Uterus (tissue), 4 donors: ENCODE results near the gene TLCD3B. TPM values are rescaled to one million over a fixed set of nuclear protein-coding genes. Genes with fewer than 3 reads are reported as not detected.

Experiments used
- DNase-seq, 2 donors: peaks; one replicate each; pipeline ENCODE4 v3.0.0-alpha.2; 2019 to 2020
- H3K27ac ChIP-seq, 2 donors: fragments of 200-600 bp; sonication (generic); 1 replicate in 1 of 2; 2 replicates in 1 of 2; pipeline ENCODE4 v1.5.1; 2016 to 2018
- H3K27me3 ChIP-seq, 2 donors: fragments of 200-600 bp; sonication (generic); one replicate each; pipeline ENCODE4 v1.5.1; 2018 to 2019; ENCODE audit warnings: control low read depth in 1 of 2
- H3K36me3 ChIP-seq, 2 donors: fragments of 200-600 bp; sonication (generic); one replicate each; pipeline ENCODE4 v1.5.1; 2019; ENCODE audit warnings: control low read depth in 1 of 2
- H3K4me1 ChIP-seq, 2 donors: fragments of 200-600 bp; sonication (generic); one replicate each; pipeline ENCODE4 v1.5.1; 2018 to 2019; ENCODE audit warnings: control low read depth in 1 of 2
- H3K4me3 ChIP-seq, 2 donors: fragments of 200-600 bp; sonication (generic); 1 replicate in 1 of 2; 2 replicates in 1 of 2; pipeline ENCODE4 v1.5.1; 2018 to 2019; ENCODE audit warnings: mild to moderate bottlenecking in 1 of 2
- H3K9me3 ChIP-seq, 2 donors: fragments of 200-600 bp; sonication (generic); one replicate each; pipeline ENCODE4 v1.5.1; 2019; ENCODE audit warnings: control low read depth in 1 of 2
- CTCF ChIP-seq, 4 experiments: fragments of 200-600 bp in 2 of 4; fragments of 450-650 bp in 2 of 4; sonication (generic) in 2 of 4; IDR thresholded peaks; one replicate each; pipeline ENCODE4 v1.5.1; 2016 to 2019; ENCODE audit warnings: antibody characterized with exemption in 4 of 4, mild to moderate bottlenecking in 2 of 4, moderate library complexity in 1 of 4
- POLR2A ChIP-seq, 2 donors: fragments of 450-650 bp; IDR thresholded peaks; one replicate each; pipeline ENCODE4 v1.6.1; 2016; ENCODE audit warnings: antibody characterized with exemption in 2 of 2, mild to moderate bottlenecking in 1 of 2, moderate library complexity in 1 of 2
- intact Hi-C: fragments of 100-400 bp; cut with DNase I; formaldehyde crosslinking; loops from one replicate; pipeline ENCODE4 v1.15.1; 2023; ENCODE audit warnings: low total_unique reads
- total RNA-seq, 4 donors: library from RNA; depleted of rRNA in 3 of 4; stranded (reverse); fragments of >200 nt in 3 of 4; gene quantifications; one replicate each; pipeline versions ENCODE4 v1.1.0 to v1.2.4, GENCODE V29; 2014 to 2023
- donor health status: DM: yes; HTN: yes; CAD: no.

Gene TLCD3B
- total RNA-seq, 4 donors from 2014 or later = 0.62 TPM; not detected in 3

- peak; percentile 87 to 90 for DNase-seq
These were observed 44.6 kb upstream of the TLCD3B start, which contains the start of gene PPP4C for GRCh38 chr16:30075503-30076275. PPP4C (plus strand) TSS chr16:30075994; CDS start chr16:30076378, 384 bp downstream.

GRCh38 chr16:30070490-30070889, 39.4 kb upstream of the TLCD3B start:
- DNase-seq = no peak
- Histone ChIP-seq H3K4me3 (no peak overlapping the region), H3K4me1 (peaks cover 12 to 31% of the 10 kb centered on the region in 2 donors), H3K27ac (peak overlapping the region; percentile 63 to 67), H3K27me3 (no peaks in the 10 kb centered on the region), H3K36me3 (no peaks in the 10 kb centered on the region), H3K9me3 (no peaks in the 10 kb centered on the region)
- TF ChIP-seq POLR2A (IDR thresholded peaks at IDR 0.05) = no peak
- no peak for TF ChIP-seq CTCF (IDR thresholded peaks at IDR 0.05)
- intact Hi-C loops = no loop called here

More at GRCh38 chr16:30075503-30076275, 44.6 kb upstream of the TLCD3B start, which contains the start of gene PPP4C:
- peak within 1 kb of the TSS; percentile 56 to 99 for H3K4me3 ChIP-seq
- intact Hi-C loops = no loop called here
- peak within 1 kb of the TSS; percentile 82 to 88 for H3K27ac ChIP-seq
- no peaks in the 10 kb centered on the region for H3K27me3 ChIP-seq
- peaks cover 6 to 7% of the 10 kb centered on the region in 2 donors for H3K4me1 ChIP-seq
- TF ChIP-seq POLR2A (IDR thresholded peaks at IDR 0.05) = peak; percentile 53 to 78
- peak in 2 of 4 experiments; percentile 18 to 22 for TF ChIP-seq CTCF (IDR thresholded peaks at IDR 0.05)
- no peaks in the 10 kb centered on the region for H3K36me3 ChIP-seq
- H3K9me3 ChIP-seq = no peaks in the 10 kb centered on the region

DNA sequence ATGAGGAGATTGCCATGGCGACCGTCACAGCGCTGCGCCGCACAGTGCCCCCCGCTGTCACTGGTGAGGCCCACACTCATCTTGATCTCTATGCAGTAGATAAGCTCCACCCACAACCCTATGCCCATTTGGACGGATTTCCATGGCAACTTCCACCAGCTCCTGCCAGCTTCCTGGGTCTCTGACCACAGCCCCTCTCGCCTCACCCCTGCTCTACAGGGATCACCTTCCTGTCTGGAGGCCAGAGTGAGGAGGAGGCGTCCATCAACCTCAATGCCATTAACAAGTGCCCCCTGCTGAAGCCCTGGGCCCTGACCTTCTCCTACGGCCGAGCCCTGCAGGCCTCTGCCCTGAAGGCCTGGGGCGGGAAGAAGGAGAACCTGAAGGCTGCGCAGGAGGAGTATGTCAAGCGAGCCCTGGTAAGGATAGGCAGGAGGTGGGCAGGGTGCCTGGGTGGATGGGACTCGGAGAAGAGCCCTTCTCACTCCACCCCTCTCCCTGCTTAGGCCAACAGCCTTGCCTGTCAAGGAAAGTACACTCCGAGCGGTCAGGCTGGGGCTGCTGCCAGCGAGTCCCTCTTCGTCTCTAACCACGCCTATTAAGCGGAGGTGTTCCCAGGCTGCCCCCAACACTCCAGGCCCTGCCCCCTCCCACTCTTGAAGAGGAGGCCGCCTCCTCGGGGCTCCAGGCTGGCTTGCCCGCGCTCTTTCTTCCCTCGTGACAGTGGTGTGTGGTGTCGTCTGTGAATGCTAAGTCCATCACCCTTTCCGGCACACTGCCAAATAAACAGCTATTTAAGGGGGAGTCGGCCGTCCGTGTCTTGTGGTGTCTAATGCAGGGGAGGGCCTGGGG, 38.8 kb upstream of the TLCD3B start:
- Histone ChIP-seq H3K9me3 (no peaks in the 10 kb centered on the region), H3K27me3 (no peaks in the 10 kb centered on the region), H3K4me1 (peaks cover 12 to 31% of the 10 kb centered on the region in 2 donors), H3K4me3 (no peak overlapping the region), H3K36me3 (no peaks in the 10 kb centered on the region), H3K27ac (peak overlapping the region; percentile 63 to 67)
- TF ChIP-seq POLR2A (IDR thresholded peaks at IDR 0.05) = no peak
- no peak for TF ChIP-seq CTCF (IDR thresholded peaks at IDR 0.05)
- peak; percentile 57 to 60 for DNase-seq
- intact Hi-C loops = no loop called here

DNA sequence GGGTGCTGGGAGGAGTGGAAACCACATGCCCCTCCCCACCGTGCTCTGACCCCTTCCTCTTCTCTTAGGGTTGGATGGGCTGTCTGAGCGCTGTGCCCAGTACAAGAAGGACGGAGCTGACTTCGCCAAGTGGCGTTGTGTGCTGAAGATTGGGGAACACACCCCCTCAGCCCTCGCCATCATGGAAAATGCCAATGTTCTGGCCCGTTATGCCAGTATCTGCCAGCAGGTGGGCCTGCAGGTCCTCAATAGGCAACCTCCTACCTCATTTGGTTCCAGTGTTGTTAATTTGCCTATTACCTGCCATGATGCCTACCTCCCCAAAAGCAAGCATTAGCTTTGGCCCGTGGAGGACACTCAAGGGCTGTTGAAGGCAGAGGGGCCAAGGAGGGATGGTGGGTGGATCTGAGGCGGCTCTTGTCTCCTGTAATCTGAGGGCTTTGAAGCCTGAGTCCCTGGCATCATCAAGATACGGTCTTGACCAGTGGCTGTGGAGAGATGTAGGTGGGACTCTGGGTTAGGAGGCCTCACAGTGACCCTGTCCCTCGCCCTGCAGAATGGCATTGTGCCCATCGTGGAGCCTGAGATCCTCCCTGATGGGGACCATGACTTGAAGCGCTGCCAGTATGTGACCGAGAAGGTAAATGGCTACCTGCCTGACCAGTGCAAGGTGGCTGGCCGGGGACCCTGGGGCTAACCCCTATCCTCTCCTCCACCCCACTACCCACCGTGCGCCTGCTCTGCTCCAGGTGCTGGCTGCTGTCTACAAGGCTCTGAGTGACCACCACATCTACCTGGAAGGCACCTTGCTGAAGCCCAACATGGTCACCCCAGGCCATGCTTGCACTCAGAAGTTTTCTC, 37.9 kb upstream of the TLCD3B start:
- TF ChIP-seq POLR2A (IDR thresholded peaks at IDR 0.05) = no peak
- TF ChIP-seq CTCF (IDR thresholded peaks at IDR 0.05) = no peak
- H3K4me3 ChIP-seq = no peak overlapping the region

More for the DNA sequence above, 37.9 kb upstream of the TLCD3B start:
- Histone ChIP-seq H3K4me1 (peaks cover 12 to 31% of the 10 kb centered on the region in 2 donors), H3K27me3 (no peaks in the 10 kb centered on the region), H3K36me3 (no peaks in the 10 kb centered on the region), H3K27ac (peak overlapping the region; percentile 63 to 67), H3K9me3 (no peaks in the 10 kb centered on the region)
- intact Hi-C loops = no loop called here
- DNase-seq = no peak
